Spinal cord (tissue), 10 donors: ENCODE measurements around the gene PAQR7. TPM values are rescaled to one million over a fixed set of nuclear protein-coding genes. Genes with fewer than 3 reads are reported as not detected.

ENCODE experiments used
- DNase-seq, 6 donors: peaks; one replicate each; pipeline versions ENCODE4 v3.0.0 to v3.0.0-alpha.2; 2013 to 2015; ENCODE audit warnings: low spot score in 6 of 6, low read depth in 4 of 6
- H3K27ac ChIP-seq: one replicate; pipeline ENCODE4 v1.5.1; 2013; ENCODE audit warnings: low read depth, low read length, control low read depth
- H3K27me3 ChIP-seq: one replicate; pipeline ENCODE4 v1.6.1; 2013; ENCODE audit warnings: low read length; ENCODE audit not compliant: control insufficient read depth, insufficient read depth
- H3K36me3 ChIP-seq: one replicate; pipeline ENCODE4 v1.6.1; 2013; ENCODE audit warnings: low read length; ENCODE audit not compliant: control insufficient read depth, insufficient read depth
- H3K4me1 ChIP-seq: one replicate; pipeline ENCODE4 v1.6.1; 2013; ENCODE audit warnings: low read length; ENCODE audit not compliant: control insufficient read depth, insufficient read depth
- H3K4me3 ChIP-seq: one replicate; pipeline ENCODE4 v1.5.1; 2013; ENCODE audit warnings: low read depth, low read length, control low read depth
- H3K9me3 ChIP-seq: one replicate; pipeline ENCODE4 v1.6.1; 2013; ENCODE audit warnings: low read length; ENCODE audit not compliant: control insufficient read depth, insufficient read depth
- WGBS: methylation state at CpG from one replicate; pipeline ENCODE4 v1.1.5; 2013; ENCODE audit warnings: missing lambda C conversion rate; ENCODE audit not compliant: insufficient coverage; 5-methylcytosine and 5-hydroxymethylcytosine counted together
- polyA plus RNA-seq, 2 donors: library from polyadenylated mRNA; unstranded; fragments of 120-200 nt; gene quantifications; one replicate each; pipeline ENCODE4 v1.2.1, GENCODE V29; 2013; ENCODE audit not compliant: insufficient read length in 2 of 2
- total RNA-seq, 2 donors: library from RNA; depleted of rRNA in 1 of 2; stranded (reverse); fragments of 120-200 nt in 1 of 2; fragments of >200 nt in 1 of 2; gene quantifications; one replicate each; pipeline versions ENCODE4 v1.2.3 to v1.2.4, GENCODE V29; 2013 to 2014
- donor health status: healthy.

The PAQR7 gene
- total and polyA plus RNA-seq, 4 donors, result 7.6 to 18.8 (median 12.6) TPM

DNA sequence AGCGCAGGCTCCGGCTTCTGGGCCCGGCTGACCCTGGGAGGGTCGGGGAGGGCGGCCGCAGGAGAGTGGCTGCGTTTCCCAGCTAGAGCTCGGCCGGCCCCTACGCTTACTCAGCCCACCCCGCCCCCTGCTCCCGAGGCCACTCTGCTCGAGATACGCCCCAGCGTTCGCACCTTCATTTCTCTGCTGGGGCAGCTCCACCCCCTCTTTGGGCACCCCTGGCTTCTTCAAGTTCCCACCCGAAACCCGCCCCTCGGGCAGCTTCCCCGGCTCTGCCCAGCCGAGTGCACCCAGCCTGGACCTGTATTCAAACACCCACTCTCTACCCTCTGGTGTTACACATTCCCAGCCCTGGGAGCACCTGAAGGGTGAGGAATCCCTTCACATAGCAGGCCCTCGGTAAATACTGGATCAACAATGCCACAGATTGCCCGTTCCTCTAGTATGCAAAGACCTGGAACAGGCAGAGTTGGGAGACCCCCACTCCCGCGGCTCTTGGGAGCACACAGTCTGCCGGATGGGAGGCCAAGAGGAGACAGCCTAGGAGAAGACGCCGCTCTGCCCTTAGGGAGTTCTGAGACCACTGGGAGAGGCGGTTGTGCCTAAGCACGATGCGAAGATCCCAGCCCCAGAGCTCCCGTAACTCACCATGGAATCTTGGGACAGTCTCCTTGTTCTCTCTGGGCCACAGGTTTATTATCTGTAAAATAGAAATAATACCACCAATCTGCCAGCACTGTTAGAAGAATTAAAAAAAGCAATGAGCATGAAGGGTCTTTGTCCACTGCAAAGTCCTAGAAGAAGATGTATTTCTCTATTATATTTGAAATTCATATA is 566 bp upstream of the PAQR7 start:
- H3K4me1 ChIP-seq, result peaks cover 44% of the 10 kb centered on the region
- peak overlapping the region; percentile 82 for H3K27ac ChIP-seq
- no peaks in the 10 kb centered on the region for H3K9me3 ChIP-seq
- no peak for DNase-seq
- H3K4me3 ChIP-seq, result peak overlapping the region; percentile 63
- peaks cover 15% of the 10 kb centered on the region for H3K36me3 ChIP-seq
- H3K27me3 ChIP-seq, result no peaks in the 10 kb centered on the region
- WGBS, result 9% methylated on average over 29 of the region's 32 CpGs

GRCh38 chr1:25874635-25875153 is 814 bp downstream of the PAQR7 start:
- peaks cover 44% of the 10 kb centered on the region for H3K4me1 ChIP-seq
- 30% methylated on average over 8 of the region's 8 CpGs for WGBS

DNA sequence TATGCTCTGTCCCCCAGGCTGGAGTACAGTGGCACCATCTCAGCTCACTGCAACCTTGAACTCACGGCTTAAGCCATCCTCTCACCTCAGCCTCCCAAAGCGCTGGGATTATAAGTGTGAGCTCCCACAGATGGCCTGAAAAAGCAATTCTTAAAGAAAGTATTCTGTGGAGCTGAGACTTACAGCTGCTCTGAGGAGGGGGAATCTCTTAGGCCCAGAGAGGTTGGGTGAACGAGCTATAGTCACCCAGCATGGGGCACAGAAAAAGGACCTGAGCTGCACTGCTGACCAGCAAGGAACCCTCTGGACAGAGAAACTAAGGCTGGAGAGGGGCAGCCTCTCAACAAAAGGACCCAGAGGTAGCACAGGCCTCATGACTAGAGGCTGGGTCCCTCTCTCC is 1.3 kb downstream of the PAQR7 start:
- peaks cover 44% of the 10 kb centered on the region for H3K4me1 ChIP-seq
- 75% methylated on average over 1 of the region's 3 CpGs for WGBS
- no peaks in the 10 kb centered on the region for H3K9me3 ChIP-seq
- H3K27me3 ChIP-seq, result no peaks in the 10 kb centered on the region
- peak overlapping the region; percentile 59 for H3K4me3 ChIP-seq
- peaks cover 22% of the 10 kb centered on the region for H3K36me3 ChIP-seq
- no peak overlapping the region for H3K27ac ChIP-seq
- no peak for DNase-seq

More at GRCh38 chr1:25874635-25875153, 814 bp downstream of the PAQR7 start:
- peak overlapping the region; percentile 59 for H3K4me3 ChIP-seq
- H3K27me3 ChIP-seq, result no peaks in the 10 kb centered on the region
- DNase-seq, result no peak
- peak overlapping the region; percentile 52 for H3K27ac ChIP-seq
- H3K9me3 ChIP-seq, result no peaks in the 10 kb centered on the region
- H3K36me3 ChIP-seq, result peaks cover 17% of the 10 kb centered on the region

- Histone ChIP-seq H3K27me3 (no peaks in the 10 kb centered on the region), H3K9me3 (no peaks in the 10 kb centered on the region), H3K27ac (no peak overlapping the region), H3K4me1 (peaks cover 49% of the 10 kb centered on the region), H3K4me3 (no peak overlapping the region), H3K36me3 (peaks cover 30% of the 10 kb centered on the region)
- 46% methylated on average over 3 of the region's 3 CpGs for WGBS
- peak in 1 of 6 donors; percentile 56 for DNase-seq
These were observed 2.4 kb downstream of the PAQR7 start for GRCh38 chr1:25873120-25873519.

- H3K4me3 ChIP-seq, result no peak overlapping the region
- H3K4me1 ChIP-seq, result peaks cover 53% of the 10 kb centered on the region
- H3K27ac ChIP-seq, result no peak overlapping the region
These were observed 2.8 kb downstream of the PAQR7 start for GRCh38 chr1:25872713-25873112.

GRCh38 chr1:25871704-25872494 is 3.6 kb downstream of the PAQR7 start:
- Histone ChIP-seq H3K36me3 (peaks cover 33% of the 10 kb centered on the region), H3K4me3 (no peak overlapping the region), H3K27me3 (no peaks in the 10 kb centered on the region), H3K27ac (no peak overlapping the region), H3K9me3 (no peaks in the 10 kb centered on the region), H3K4me1 (peaks cover 54% of the 10 kb centered on the region)
- DNase-seq, result no peak
- 90% methylated on average over 8 of the region's 9 CpGs for WGBS

More at GRCh38 chr1:25872713-25873112, 2.8 kb downstream of the PAQR7 start:
- peaks cover 33% of the 10 kb centered on the region for H3K36me3 ChIP-seq
- H3K9me3 ChIP-seq, result no peaks in the 10 kb centered on the region
- no CpG with 5 or more reads among the region's 2 CpGs for WGBS
- no peak for DNase-seq
- H3K27me3 ChIP-seq, result no peaks in the 10 kb centered on the region

DNA sequence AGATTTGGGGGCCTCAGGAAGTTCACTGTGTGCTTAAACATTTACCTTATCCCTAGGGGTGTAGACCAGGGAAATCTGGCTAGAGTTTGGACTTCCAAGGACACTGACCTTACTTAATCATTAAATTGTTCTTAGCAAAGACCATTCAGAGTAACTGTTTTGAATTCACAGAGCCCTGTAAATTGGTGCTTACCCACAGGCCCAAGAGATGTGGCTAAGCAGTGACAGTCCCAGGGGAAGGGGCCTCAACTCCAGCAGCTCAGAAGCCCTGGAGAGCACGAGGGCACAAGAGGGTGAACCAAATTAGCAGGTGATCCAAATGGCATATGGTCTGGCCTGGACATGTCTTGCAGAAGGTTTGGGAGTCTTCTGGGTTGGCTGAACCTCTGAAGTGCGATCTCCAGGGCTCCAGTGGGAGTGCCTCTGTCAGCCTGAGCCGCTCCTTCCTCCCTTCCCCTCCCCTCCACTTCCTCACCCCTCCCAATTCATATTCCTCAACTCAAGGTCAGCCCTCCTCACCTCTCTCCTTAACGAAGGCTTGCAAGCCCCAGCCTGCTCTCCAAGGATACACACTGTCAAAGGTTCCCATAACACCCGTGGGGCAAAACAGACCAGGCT is 4.3 kb downstream of the PAQR7 start:
- H3K4me3 ChIP-seq, result no peak overlapping the region
- no peaks in the 10 kb centered on the region for H3K27me3 ChIP-seq
- WGBS, result 56% methylated on average over 2 of the region's 5 CpGs
- no peak for DNase-seq
- H3K27ac ChIP-seq, result no peak overlapping the region
- H3K4me1 ChIP-seq, result peaks cover 50% of the 10 kb centered on the region
- H3K36me3 ChIP-seq, result peaks cover 33% of the 10 kb centered on the region
- H3K9me3 ChIP-seq, result no peaks in the 10 kb centered on the region

DNA sequence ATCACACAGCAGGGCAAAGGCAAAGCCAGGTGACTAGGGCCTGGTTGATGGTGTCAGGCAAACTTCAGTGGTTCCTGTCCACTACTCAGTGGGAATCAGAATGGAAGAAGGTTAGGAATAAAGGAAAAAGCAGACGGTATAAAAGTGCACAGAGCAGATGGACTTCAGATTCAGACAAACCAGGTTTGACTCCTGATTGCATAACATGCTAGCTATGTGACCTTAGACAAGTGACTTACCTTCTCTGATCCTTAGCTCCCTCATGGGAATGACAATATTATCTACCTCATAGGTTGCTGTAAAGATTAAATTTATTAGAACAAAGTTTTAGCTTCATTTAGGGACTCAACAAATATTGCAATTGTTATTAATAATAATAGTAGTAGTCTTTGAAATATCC is 4.9 kb downstream of the PAQR7 start:
- H3K27ac ChIP-seq, result no peak overlapping the region
- DNase-seq, result no peak
- 100% methylated on average over 1 of the region's 1 CpG for WGBS

DNA sequence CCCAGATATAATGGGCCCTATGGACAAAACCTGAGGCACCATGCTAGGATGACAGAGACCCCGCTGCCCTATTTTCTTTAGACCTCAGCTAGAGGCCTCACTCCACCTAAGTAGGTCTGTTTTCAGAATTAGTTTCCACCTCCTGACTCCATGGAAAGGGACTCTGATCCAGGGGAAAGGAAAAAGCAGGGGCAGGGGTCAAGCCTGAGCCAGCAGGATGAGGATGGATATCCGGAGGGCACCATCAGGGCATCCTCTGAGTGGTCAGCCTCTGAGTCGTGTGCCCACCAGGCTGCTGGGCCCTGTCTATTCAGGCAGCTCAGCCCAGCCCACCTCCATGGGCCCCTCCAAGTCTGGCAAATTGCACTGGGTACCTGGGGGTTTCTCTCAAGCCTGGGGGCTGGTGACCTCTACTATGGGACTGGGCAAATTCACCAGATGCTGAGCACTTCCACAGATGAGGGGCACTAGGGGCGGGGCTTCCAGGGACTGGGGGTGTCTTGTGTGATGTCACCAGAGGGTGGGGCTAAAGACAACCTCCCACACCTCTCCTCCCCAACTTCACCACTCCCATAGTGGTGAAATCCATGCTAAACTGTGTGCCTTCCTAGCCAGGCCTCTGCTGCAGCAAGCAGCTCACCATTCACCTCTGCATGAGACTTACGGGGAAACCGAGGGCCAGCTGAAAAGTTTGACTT is 5.5 kb downstream of the PAQR7 start:
- 100% methylated on average over 3 of the region's 6 CpGs for WGBS
- no peak overlapping the region for H3K27ac ChIP-seq
- DNase-seq, result no peak
- no peaks in the 10 kb centered on the region for H3K27me3 ChIP-seq
- peaks cover 42% of the 10 kb centered on the region for H3K4me1 ChIP-seq
- H3K4me3 ChIP-seq, result no peak overlapping the region
- no peaks in the 10 kb centered on the region for H3K9me3 ChIP-seq
- peaks cover 35% of the 10 kb centered on the region for H3K36me3 ChIP-seq

More for the DNA sequence above, 4.9 kb downstream of the PAQR7 start:
- peaks cover 44% of the 10 kb centered on the region for H3K4me1 ChIP-seq
- peaks cover 33% of the 10 kb centered on the region for H3K36me3 ChIP-seq
- H3K4me3 ChIP-seq, result no peak overlapping the region
- H3K9me3 ChIP-seq, result no peaks in the 10 kb centered on the region
- H3K27me3 ChIP-seq, result no peaks in the 10 kb centered on the region
